HUES6 (cell line): ENCODE data around the gene MSANTD1.

Experiments
- H3K27ac ChIP-seq: 2 replicates; pipeline ENCODE4 v1.7.0; 2013; ENCODE audit warnings: low read depth, mild to moderate bottlenecking, low read length, inconsistent platforms
- H3K27me3 ChIP-seq: 2 replicates; pipeline ENCODE4 v1.6.1; 2013; ENCODE audit warnings: low read length; ENCODE audit not compliant: control insufficient read depth, insufficient read depth
- H3K36me3 ChIP-seq: 2 replicates; pipeline ENCODE4 v1.6.1; 2013; ENCODE audit warnings: low read length; ENCODE audit not compliant: control insufficient read depth, insufficient read depth
- H3K4me1 ChIP-seq: 2 replicates; pipeline ENCODE4 v1.6.1; 2013; ENCODE audit warnings: low read length; ENCODE audit not compliant: control insufficient read depth, insufficient read depth
- H3K4me3 ChIP-seq: 2 replicates; pipeline ENCODE4 v1.5.1; 2013; ENCODE audit warnings: low read depth, low read length
- H3K9ac ChIP-seq: one replicate; pipeline ENCODE4 v1.6.1; 2013; ENCODE audit warnings: mild to moderate bottlenecking, low read length
- H3K9me3 ChIP-seq: 2 replicates; pipeline ENCODE4 v1.6.1; 2013; ENCODE audit warnings: low read depth, low read length; ENCODE audit not compliant: control insufficient read depth, insufficient read depth

Gene MSANTD1

GRCh38 chr4:3271131-3271530 is 22.2 kb downstream of the MSANTD1 start:
- no peaks in the 10 kb centered on the region for H3K36me3 ChIP-seq
- H3K4me1 ChIP-seq, result peaks cover 13% of the 10 kb centered on the region
- H3K4me3 ChIP-seq, result no peak overlapping the region
- H3K9ac ChIP-seq, result no peak overlapping the region
- H3K9me3 ChIP-seq, result no peaks in the 10 kb centered on the region
- H3K27me3 ChIP-seq, result no peaks in the 10 kb centered on the region
- H3K27ac ChIP-seq, result no peak overlapping the region

GRCh38 chr4:3276986-3277385 is 28.0 kb downstream of the MSANTD1 start:
- no peaks in the 10 kb centered on the region for H3K27me3 ChIP-seq
- no peak overlapping the region for H3K27ac ChIP-seq
- H3K9me3 ChIP-seq, result 0 out of 2 replicates have a peak, but pooled peaks cover 3% of the 10 kb centered on the region
- no peak overlapping the region for H3K4me3 ChIP-seq
- H3K4me1 ChIP-seq, result no peaks in the 10 kb centered on the region
- no peak overlapping the region for H3K9ac ChIP-seq
- H3K36me3 ChIP-seq, result no peaks in the 10 kb centered on the region

- H3K9me3 ChIP-seq, result 0 out of 2 replicates have a peak, but pooled peaks cover 3% of the 10 kb centered on the region
- no peaks in the 10 kb centered on the region for H3K36me3 ChIP-seq
- H3K27me3 ChIP-seq, result no peaks in the 10 kb centered on the region
- H3K27ac ChIP-seq, result no peak overlapping the region
- no peak overlapping the region for H3K9ac ChIP-seq
- H3K4me3 ChIP-seq, result no peak overlapping the region
- H3K4me1 ChIP-seq, result no peaks in the 10 kb centered on the region
Measured at GRCh38 chr4:3280466-3280865, 31.5 kb downstream of the MSANTD1 start.

- Histone ChIP-seq H3K36me3 (no peaks in the 10 kb centered on the region), H3K4me1 (no peaks in the 10 kb centered on the region; the same call in 1 of the 2 replicates), H3K9ac (no peak overlapping the region), H3K9me3 (0 out of 2 replicates have a peak, but pooled peaks cover 3% of the 10 kb centered on the region), H3K27ac (no peak overlapping the region), H3K27me3 (no peaks in the 10 kb centered on the region), H3K4me3 (no peak overlapping the region)
Measured at GRCh38 chr4:3283483-3283882, 34.5 kb downstream of the MSANTD1 start.

- no peaks in the 10 kb centered on the region; the same call in 1 of the 2 replicates for H3K4me1 ChIP-seq
- H3K27ac ChIP-seq, result no peak overlapping the region
- no peak overlapping the region for H3K4me3 ChIP-seq
Measured at GRCh38 chr4:3283916-3284315, 35.0 kb downstream of the MSANTD1 start.

GRCh38 chr4:3284734-3285557 is 36.0 kb downstream of the MSANTD1 start:
- Histone ChIP-seq H3K27me3 (0 out of 2 replicates have a peak, but pooled peaks cover 3% of the 10 kb centered on the region), H3K36me3 (no peaks in the 10 kb centered on the region), H3K4me1 (no peaks in the 10 kb centered on the region; the same call in 1 of the 2 replicates), H3K4me3 (no peak overlapping the region), H3K27ac (no peak overlapping the region), H3K9me3 (no peaks in the 10 kb centered on the region), H3K9ac (no peak overlapping the region)

More at GRCh38 chr4:3283916-3284315, 35.0 kb downstream of the MSANTD1 start:
- no peaks in the 10 kb centered on the region for H3K27me3 ChIP-seq
- H3K9me3 ChIP-seq, result no peaks in the 10 kb centered on the region
- no peak overlapping the region for H3K9ac ChIP-seq
- H3K36me3 ChIP-seq, result no peaks in the 10 kb centered on the region

GRCh38 chr4:3285558-3286334 is 36.8 kb downstream of the MSANTD1 start:
- H3K27me3 ChIP-seq, result peaks cover 7% of the 10 kb centered on the region; the same call in 1 of the 2 replicates
- no peak overlapping the region for H3K27ac ChIP-seq
- H3K4me3 ChIP-seq, result no peak overlapping the region
- H3K4me1 ChIP-seq, result no peaks in the 10 kb centered on the region; the same call in 1 of the 2 replicates
- H3K36me3 ChIP-seq, result no peaks in the 10 kb centered on the region
- H3K9me3 ChIP-seq, result no peaks in the 10 kb centered on the region
- H3K9ac ChIP-seq, result no peak overlapping the region

- Histone ChIP-seq H3K9me3 (no peaks in the 10 kb centered on the region), H3K4me1 (peaks cover 3% of the 10 kb centered on the region; the same call in 1 of the 2 replicates), H3K36me3 (no peaks in the 10 kb centered on the region), H3K4me3 (no peak overlapping the region), H3K9ac (no peak overlapping the region), H3K27me3 (peaks cover 14% of the 10 kb centered on the region; the same call in 1 of the 2 replicates), H3K27ac (no peak overlapping the region)
Measured at GRCh38 chr4:3286335-3287175, 37.6 kb downstream of the MSANTD1 start.

- Histone ChIP-seq H3K9me3 (no peaks in the 10 kb centered on the region), H3K4me1 (peaks cover 6% of the 10 kb centered on the region; the same call in 1 of the 2 replicates), H3K4me3 (no peak overlapping the region), H3K27ac (no peak overlapping the region), H3K27me3 (peaks cover 16% of the 10 kb centered on the region; the same call in 1 of the 2 replicates), H3K36me3 (no peaks in the 10 kb centered on the region), H3K9ac (no peak overlapping the region)
Measured at GRCh38 chr4:3287271-3287971, 38.5 kb downstream of the MSANTD1 start.

- no peak overlapping the region for H3K27ac ChIP-seq
- H3K27me3 ChIP-seq, result peaks cover 16% of the 10 kb centered on the region; the same call in 1 of the 2 replicates
- H3K9ac ChIP-seq, result no peak overlapping the region
- H3K9me3 ChIP-seq, result no peaks in the 10 kb centered on the region
- peaks cover 6% of the 10 kb centered on the region; the same call in 1 of the 2 replicates for H3K4me1 ChIP-seq
- H3K4me3 ChIP-seq, result no peak overlapping the region
- H3K36me3 ChIP-seq, result no peaks in the 10 kb centered on the region
Measured at GRCh38 chr4:3287972-3288570, 39.1 kb downstream of the MSANTD1 start.
